IPS-18c (cell line): ENCODE measurements around the gene OR2D2.
"Not testable (repeated sequence)": the region's sequence is repeated elsewhere in the genome, so short reads cannot be mapped to it uniquely, and the experiment has no call there.

Source experiments
- H3K4me3 ChIP-seq: 2 replicates; pipeline ENCODE4 v1.7.0; 2013; ENCODE audit warnings: low read depth, mild to moderate bottlenecking, low read length, moderate library complexity; ENCODE audit not compliant: insufficient read depth
- H3K9me3 ChIP-seq: one replicate; pipeline ENCODE4 v1.6.1; 2013; ENCODE audit warnings: mild to moderate bottlenecking, low read length, moderate library complexity; ENCODE audit not compliant: control insufficient read depth, insufficient read depth

Gene OR2D2, protein sequence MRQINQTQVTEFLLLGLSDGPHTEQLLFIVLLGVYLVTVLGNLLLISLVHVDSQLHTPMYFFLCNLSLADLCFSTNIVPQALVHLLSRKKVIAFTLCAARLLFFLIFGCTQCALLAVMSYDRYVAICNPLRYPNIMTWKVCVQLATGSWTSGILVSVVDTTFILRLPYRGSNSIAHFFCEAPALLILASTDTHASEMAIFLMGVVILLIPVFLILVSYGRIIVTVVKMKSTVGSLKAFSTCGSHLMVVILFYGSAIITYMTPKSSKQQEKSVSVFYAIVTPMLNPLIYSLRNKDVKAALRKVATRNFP

DNA sequence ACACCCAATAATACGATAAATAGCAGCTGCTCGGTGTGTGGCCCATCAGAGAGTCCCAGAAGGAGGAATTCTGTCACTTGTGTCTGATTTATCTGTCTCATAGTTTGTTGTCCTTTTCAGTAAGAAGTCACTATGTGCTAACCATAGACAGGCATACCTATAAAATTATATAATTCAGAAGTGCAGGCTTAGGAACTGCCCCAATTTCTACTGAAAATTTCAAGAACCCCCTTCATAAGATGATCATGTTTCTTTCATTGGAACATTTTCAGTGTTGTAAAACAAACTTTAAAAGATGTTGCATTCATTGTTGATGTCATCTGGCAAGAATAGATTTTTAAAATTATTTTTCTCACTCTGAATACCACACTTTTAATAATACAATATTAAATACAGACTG lies at the start of gene OR2D2:
Gene OR2D2, minus strand, starts transcription at position 101 of the 400 bp plus-strand sequence. Its CDS starts 0 bp downstream, at position 101.
- H3K9me3 ChIP-seq = no peaks in the 10 kb centered on the region

GRCh38 chr11:6941970-6942369 lies 49.7 kb upstream of the OR2D2 start:
- Histone ChIP-seq H3K4me3 (no peak overlapping the region), H3K9me3 (no peaks in the 10 kb centered on the region)

More for the DNA sequence above, at the start of gene OR2D2:
- H3K4me3 ChIP-seq = no peak within 1 kb of the TSS

DNA sequence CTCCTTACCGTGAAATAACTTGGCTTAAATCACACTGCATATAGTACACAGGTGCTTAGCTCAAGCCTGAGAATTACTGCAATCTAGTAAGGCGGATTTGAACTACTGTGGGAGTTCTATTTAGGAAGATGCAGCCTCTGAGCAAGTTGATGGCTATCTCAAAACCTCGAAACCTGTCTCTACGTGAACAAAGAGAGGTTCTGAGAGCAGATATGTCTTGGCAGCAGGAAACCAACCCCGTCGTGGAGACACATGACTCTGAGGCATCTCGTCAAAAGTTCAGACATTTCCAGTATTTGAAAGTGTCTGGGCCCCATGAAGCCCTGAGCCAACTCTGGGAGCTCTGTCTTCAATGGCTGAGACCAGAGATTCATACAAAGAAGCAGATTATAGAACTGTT lies 39.8 kb upstream of the OR2D2 start:
- Histone ChIP-seq H3K4me3 (no peak overlapping the region), H3K9me3 (no peaks in the 10 kb centered on the region)

DNA sequence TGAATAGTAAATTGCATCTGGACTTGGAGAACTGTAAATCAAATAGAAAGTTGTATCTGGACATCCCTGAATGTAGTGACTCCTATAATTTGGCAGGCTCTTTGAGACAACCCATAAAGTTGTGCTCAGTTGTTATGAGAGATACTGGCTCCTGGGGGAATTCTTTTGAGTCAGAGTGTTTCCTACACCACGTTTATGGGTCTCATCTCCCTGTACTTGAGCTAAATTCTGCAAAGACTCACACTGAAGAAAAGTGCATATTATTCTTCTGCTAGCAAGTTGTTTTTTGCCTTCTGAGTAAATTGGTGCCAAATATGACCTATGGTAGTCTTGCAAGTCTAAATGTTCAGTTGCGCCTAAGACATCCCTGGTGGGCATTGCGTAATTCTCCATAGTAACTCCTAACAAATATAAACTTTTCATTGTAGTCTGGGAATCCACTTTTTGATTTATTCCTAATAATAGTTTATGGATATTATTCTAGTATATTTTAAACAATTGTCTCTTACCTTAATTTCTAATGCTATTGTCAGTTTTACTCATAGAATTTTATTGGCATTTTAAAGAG lies 38.9 kb upstream of the OR2D2 start:
- Histone ChIP-seq H3K9me3 (no peaks in the 10 kb centered on the region), H3K4me3 (no peak overlapping the region)

- Histone ChIP-seq H3K4me3 (no peak overlapping the region), H3K9me3 (no peaks in the 10 kb centered on the region)
Measured at GRCh38 chr11:6928916-6929315, 36.6 kb upstream of the OR2D2 start.

DNA sequence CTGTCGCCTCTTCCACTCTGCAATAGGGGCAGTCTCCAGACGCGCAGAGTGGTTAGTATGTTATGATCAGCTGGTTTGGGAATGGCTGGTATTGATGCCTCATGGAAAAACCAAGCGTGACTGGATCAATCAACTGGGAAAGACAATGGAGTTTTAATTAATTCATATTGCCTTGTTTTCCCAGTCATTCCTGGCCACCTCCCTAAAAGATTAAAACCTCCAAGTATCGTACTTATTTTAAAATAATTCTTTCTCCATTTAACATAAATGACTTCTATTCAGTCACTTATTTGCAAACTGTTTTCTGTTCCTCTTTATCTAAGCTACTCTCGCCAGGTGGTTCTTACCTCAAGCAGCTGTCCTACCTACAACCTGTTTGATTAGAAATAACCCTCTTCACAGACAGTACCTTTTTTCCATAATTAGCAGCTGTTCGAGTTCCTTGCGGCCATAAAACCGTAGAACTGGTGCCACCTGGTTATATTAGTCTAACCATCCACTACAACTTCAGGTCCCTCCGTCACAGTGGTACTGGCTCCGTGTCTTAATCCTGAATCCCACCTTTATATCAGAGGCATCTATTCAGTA lies 34.8 kb upstream of the OR2D2 start:
- Histone ChIP-seq H3K9me3 (no peaks in the 10 kb centered on the region), H3K4me3 (peak overlapping the region; percentile 97)

DNA sequence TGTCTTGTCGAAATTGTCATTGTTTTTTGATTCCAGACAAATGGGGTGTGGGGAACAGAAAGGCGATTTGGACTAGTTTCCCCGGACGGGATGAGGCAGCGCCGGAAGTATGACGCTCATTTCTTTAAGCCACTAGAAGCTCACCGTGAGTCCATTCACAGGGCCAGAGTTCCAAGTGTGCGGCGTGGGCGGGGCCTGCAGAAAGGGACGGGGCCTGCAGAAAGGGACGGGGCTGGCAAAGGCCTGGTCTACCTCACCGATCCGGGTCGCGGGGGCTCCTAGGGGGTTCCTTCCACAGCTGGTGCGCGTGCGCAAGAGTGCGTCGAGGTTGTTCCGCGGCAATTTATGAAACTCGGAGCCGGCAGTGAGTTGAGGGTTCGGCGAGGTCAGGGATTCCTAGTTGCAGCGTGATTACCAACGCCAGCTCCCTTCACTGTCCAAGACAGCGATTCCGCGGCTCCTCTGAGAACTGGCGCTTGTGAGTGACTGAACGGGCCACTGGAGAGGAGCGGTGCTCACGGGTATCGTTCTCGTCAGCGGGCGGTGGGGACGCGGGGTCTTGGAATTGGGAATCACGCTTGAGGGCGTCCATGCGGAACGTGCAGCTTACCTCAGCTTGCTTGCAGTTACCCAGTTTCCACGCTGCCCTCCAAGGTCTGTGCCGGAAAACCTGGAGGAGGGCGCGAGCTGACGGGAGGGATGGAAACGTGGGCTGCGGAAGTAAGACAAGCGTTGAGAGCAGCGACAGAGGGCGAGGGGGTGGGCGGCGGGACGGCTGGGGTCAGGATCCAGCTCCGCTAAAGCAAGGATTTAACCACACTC lies 34.1 kb upstream of the OR2D2 start, which contains the start of gene ZNF215:
Gene ZNF215, plus strand, starts transcription at position 219 of the 822 bp plus-strand sequence. CDS start 5,847 bp downstream, outside the sequence.
- Histone ChIP-seq H3K9me3 (no peaks in the 10 kb centered on the region), H3K4me3 (peak within 1 kb of the TSS; percentile 97)

- H3K4me3 ChIP-seq = peak overlapping the region; percentile 97
- H3K9me3 ChIP-seq = no peaks in the 10 kb centered on the region
Measured at GRCh38 chr11:6925636-6926207, 33.4 kb upstream of the OR2D2 start.

DNA sequence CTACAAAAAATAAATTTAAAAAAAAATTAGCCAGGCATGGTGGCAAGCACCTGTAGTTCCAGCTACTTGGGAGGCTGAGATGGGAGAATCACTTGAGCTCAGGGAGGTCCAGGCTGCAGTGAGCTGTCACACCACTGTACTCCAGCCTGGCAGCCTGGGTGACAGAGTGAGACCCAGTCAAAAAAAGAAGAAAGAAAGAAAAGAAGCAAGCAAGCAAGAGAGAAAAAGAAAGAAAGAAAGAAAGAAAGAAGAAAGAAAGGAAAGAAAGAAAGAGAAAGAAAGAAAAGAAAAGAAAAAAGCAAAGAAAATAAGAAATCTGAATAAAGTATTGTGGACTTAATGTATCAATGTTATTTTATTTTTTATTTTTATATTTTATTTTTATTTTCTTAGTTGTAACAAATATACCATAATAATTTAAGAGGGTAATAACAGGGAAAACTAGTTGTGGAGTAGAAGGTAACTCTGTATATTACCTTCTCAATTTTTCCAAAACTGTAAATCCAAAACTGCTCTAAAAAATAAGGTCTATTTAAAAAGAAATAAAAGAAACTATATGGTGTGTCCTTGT lies 32.8 kb upstream of the OR2D2 start:
- Histone ChIP-seq H3K4me3 (no peak overlapping the region), H3K9me3 (no peaks in the 10 kb centered on the region)

DNA sequence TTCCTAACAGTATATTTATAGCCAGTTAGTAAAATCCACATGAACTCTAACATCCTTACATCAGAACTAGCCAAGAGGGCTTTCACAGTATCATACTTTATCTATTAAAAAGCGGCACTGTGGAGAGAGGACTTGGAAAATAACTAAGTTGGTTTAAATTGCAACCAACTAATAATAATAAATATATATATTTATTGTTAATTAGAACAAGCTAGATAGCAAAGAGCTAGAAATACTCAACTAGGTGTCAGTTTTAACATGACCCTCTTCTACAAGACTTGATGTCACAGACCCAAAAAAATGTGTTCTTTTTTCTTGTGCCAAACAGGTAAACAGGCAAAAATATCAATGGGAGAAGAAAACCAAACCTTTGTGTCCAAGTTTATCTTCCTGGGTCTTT lies 28.4 kb upstream of the OR2D2 start, which contains the start of gene OR2D3:
Gene OR2D3, plus strand, starts transcription at position 301 of the 400 bp plus-strand sequence. Its CDS starts 0 bp downstream, at position 301.
- Histone ChIP-seq H3K4me3 (no peak within 1 kb of the TSS), H3K9me3 (no peaks in the 10 kb centered on the region)

DNA sequence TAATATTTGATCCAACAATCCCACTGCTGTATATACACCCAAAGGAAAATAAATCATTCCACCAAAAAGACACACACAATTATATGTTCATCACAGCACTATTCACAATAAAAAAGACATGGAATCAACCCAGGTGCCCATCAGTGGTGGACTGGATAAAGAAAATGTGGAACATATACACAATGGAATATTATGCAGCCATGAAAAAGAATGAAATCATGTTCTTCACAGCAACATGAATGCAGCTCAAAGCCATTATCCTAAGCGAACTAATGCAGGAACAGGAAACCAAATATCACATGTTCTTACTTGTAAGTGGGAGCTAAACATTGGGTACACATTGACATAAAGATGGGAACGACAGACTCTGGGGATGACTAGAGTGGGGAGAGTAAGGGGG lies 27.4 kb upstream of the OR2D2 start:
- no peaks in the 10 kb centered on the region for H3K9me3 ChIP-seq
- H3K4me3 ChIP-seq = no peak overlapping the region

GRCh38 chr11:6911948-6912347 lies 19.6 kb upstream of the OR2D2 start:
- H3K9me3 ChIP-seq = no peaks in the 10 kb centered on the region

DNA sequence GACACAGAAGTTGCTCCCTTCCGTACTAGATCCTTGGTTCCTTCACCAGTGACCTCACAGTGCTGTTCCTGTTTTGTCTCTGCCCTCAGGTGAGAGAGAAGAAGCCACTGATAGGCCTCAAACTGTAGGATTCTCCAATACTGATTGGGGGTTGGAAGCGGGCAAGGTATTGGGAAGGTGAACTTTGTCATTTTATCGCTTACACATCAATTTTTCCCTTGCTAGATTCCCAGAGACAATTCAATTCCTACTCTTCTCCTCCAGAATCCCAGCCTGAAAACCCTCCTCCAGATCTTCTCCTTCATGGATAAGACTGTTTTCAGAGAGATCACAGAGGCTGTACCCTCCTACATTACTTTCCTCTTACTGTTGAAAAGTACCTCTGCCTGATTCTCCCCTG lies 19.1 kb upstream of the OR2D2 start:
- Histone ChIP-seq H3K4me3 (no peak overlapping the region), H3K9me3 (no peaks in the 10 kb centered on the region)

More at GRCh38 chr11:6911948-6912347, 19.6 kb upstream of the OR2D2 start:
- no peak overlapping the region for H3K4me3 ChIP-seq

DNA sequence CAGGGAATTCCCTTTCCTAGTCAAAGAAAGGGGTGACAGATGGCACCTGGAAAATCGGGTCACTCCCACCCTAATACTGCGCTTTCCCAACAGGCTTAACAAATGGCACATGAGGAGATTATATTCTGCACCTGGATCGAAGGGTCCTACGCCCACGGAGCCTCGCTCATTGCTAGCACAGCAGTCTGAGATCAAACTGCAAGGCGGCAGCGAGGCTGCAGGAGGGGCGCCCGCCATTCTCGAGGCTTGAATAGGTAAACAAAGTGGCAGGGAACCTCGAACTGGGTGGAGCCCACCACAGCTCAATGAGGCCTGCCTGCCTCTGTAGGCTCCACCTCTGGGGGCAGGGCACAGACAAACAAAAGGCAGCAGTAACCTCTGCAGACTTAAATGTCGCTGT lies 12.5 kb upstream of the OR2D2 start:
- H3K4me3 ChIP-seq, H3K9me3 ChIP-seq: not testable (repeated sequence)

DNA sequence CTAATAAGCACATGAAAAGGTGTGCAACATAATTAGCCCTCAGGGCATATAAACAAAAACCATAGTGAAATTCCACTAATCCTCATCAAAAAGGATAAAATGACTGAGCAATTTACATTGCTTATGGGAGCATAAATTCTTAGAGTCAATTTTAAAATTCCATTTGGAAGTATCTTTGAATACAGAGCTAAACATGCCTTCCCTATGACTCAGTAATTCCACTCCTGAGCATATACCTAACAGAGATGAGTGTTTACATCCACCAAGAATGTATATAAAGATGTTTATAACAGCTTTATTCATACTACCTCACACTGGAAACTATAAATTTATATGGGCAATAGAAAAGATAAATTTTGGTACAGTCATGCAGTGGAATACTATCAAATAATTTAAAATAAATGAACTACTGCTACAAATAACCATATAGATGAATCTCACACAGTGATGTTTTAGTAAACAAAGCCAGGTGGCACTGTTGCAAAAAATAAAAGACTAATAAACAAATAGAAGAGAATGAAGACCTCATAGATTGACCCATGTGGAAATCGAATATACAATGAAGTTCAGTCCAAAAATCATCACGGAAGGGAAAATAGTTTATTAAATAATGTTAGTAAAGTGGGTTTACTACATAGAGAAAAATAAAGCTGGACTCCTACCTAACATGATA lies 8.2 kb upstream of the OR2D2 start:
- H3K9me3 ChIP-seq = peaks cover 3% of the 10 kb centered on the region

DNA sequence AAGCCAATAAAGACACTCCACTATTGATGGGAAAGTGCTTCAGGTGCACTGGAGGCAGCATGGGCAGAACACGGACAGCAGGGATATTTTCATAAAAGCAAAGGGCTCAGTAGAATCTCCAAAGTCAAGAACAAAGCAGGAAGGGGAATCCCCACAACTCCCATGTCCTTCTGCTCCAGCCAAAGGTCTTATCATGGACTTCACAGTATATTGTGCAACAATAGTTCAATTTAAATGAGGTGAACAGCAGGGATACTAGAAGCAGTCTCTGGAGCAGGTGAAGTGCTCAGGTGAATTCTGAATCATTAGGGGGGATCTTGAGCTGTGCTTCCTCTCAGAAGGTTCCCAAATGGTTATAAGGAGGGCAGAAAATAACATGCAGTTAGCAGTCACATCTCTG lies 6.6 kb upstream of the OR2D2 start:
- Histone ChIP-seq H3K9me3 (peaks cover 3% of the 10 kb centered on the region), H3K4me3 (no peak overlapping the region)

More for the DNA sequence above, 8.2 kb upstream of the OR2D2 start:
- no peak overlapping the region for H3K4me3 ChIP-seq
